Thyroid gland (tissue), 4 donors: ENCODE measurements around the gene KCTD10.

ENCODE experiments used
- POLR2A ChIP-seq, 2 donors: fragments of 450-650 bp; IDR thresholded peaks; one replicate each; pipeline ENCODE4 v1.6.1; 2017; ENCODE audit warnings: antibody characterized with exemption in 2 of 2, mild to moderate bottlenecking in 2 of 2, moderate library complexity in 1 of 2
- TF ChIP-seq, protein P1 (sequence below), 6 experiments: fragments of 200-600 bp in 3 of 6; fragments of 450-650 bp in 3 of 6; sonication (generic) in 3 of 6; IDR thresholded peaks; one replicate each; pipeline ENCODE4 v1.5.1; 2016 to 2019; ENCODE audit warnings: antibody characterized with exemption in 6 of 6, mild to moderate bottlenecking in 2 of 6, inconsistent platforms in 1 of 6, moderate library complexity in 1 of 6

GRCh38 chr12:109439181-109439580, 37.9 kb downstream of the KCTD10 start:
- TF ChIP-seq, protein P1, sequence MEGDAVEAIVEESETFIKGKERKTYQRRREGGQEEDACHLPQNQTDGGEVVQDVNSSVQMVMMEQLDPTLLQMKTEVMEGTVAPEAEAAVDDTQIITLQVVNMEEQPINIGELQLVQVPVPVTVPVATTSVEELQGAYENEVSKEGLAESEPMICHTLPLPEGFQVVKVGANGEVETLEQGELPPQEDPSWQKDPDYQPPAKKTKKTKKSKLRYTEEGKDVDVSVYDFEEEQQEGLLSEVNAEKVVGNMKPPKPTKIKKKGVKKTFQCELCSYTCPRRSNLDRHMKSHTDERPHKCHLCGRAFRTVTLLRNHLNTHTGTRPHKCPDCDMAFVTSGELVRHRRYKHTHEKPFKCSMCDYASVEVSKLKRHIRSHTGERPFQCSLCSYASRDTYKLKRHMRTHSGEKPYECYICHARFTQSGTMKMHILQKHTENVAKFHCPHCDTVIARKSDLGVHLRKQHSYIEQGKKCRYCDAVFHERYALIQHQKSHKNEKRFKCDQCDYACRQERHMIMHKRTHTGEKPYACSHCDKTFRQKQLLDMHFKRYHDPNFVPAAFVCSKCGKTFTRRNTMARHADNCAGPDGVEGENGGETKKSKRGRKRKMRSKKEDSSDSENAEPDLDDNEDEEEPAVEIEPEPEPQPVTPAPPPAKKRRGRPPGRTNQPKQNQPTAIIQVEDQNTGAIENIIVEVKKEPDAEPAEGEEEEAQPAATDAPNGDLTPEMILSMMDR (IDR thresholded peaks at IDR 0.05) = no peak
- TF ChIP-seq POLR2A (IDR thresholded peaks at IDR 0.05) = no peak
